ENCODE measurements around the gene PALM3. TPM values are rescaled to one million over a fixed set of nuclear protein-coding genes. Genes with fewer than 3 reads are reported as not detected.
"Not testable (repeated sequence)": the region's sequence is repeated elsewhere in the genome, so short reads cannot be mapped to it uniquely, and the experiment has no call there.

PALM3 gene
- total and polyA plus RNA-seq, 10 of the 15 experiments (the other 5 are each of a cell fraction or from before 2014, with no cell fraction given) = 0.07 TPM; not detected in 9

- H3K79me2 ChIP-seq (ENCODE audit: control insufficient read depth, insufficient read depth, low read length); H2AFZ ChIP-seq (ENCODE audit: control insufficient read depth, low read depth, low read length); H4K20me1 ChIP-seq (ENCODE audit: control insufficient read depth, insufficient read depth); H3K9ac ChIP-seq (ENCODE audit: control insufficient read depth, insufficient read depth, low read length); H3K27ac ChIP-seq (ENCODE audit: control insufficient read depth, insufficient read depth); H3K4me2 ChIP-seq (ENCODE audit: control insufficient read depth, insufficient read depth); in situ Hi-C loops (cut with MboI); DNase-seq (ENCODE audit: low read depth, low spot score); H3K27me3 ChIP-seq (replicated peaks in 1 of 2; ENCODE audit: control insufficient read depth in 2 of 2, insufficient read depth in 2 of 2, low read length in 1 of 2); H3K4me3 ChIP-seq; BruUV-seq (replicated peaks); H3K9me3 ChIP-seq (replicated peaks; ENCODE audit: control insufficient read depth, insufficient read depth, low read length): not testable (repeated sequence)
- H3K4me1 ChIP-seq (ENCODE audit: control insufficient read depth, insufficient read depth, low read length) = peaks cover 15% of the 10 kb centered on the region
- TF ChIP-seq ATF2 (IDR thresholded peaks at IDR 0.05; ENCODE audit: low read length) (0 out of 2 replicates have a peak, but pooled peaks have one; percentile 22), NBN (IDR thresholded peaks at IDR 0.05) (peak; percentile 31; the same call in 1 of the 2 replicates), ATF7 (IDR thresholded peaks at IDR 0.05; ENCODE audit: low read depth) (peak; percentile 69), FOXK2 (IDR thresholded peaks at IDR 0.05) (peak; percentile 64; the same call in 1 of the 2 replicates), IKZF1 (conservative IDR thresholded peaks at IDR 0.05) (peak; percentile 21; the same call in 1 of the 2 replicates), SMC3 (IDR thresholded peaks at IDR 0.05; ENCODE audit: borderline replicate concordance, low read length) (peak; percentile 48; the same call in 1 of the 2 replicates), RAD21 (IDR thresholded peaks at IDR 0.05; ENCODE audit: insufficient read depth, low read depth, low read length) (peak; percentile 58), BHLHE40 (IDR thresholded peaks at IDR 0.05; ENCODE audit: borderline replicate concordance in 1 of 2, low read depth in 2 of 2, low read length in 1 of 2) (peak in 1 of 2 experiments; percentile 72; a peak in 2 of 4 replicates), CTCF (IDR thresholded peaks at IDR 0.05 in 2 of 3, conservative IDR thresholded peaks at IDR 0.05 in 1 of 3; ENCODE audit: control insufficient read depth in 2 of 3, extremely low read depth in 1 of 3, insufficient read depth in 1 of 3, low read depth in 3 of 3, low read length in 3 of 3) (peak; percentile 48 to 55 (median 49); a peak in 5 of 6 replicates), YY1 (IDR thresholded peaks at IDR 0.05; ENCODE audit: low read depth, low read length) (0 out of 2 replicates have a peak, but pooled peaks have one; percentile 38), RUNX3 (IDR thresholded peaks at IDR 0.05; ENCODE audit: low read length) (0 out of 2 replicates have a peak, but pooled peaks have one; percentile 13)
- CTCF ChIA-PET = interaction anchor here (0.6 to 9.2 kb wide), 27 partner anchors 10 to 1943 kb away, joined by 3 to 81 read pairs (median 7); partner anchors contain the start of genes ASF1B, DCAF15, IL27RA and MISP3
- ATAC-seq = peak; percentile 83
- SMC1A ChIA-PET (ENCODE audit: uncharacterized antibody, unreplicated experiment) = interaction anchor here (0.7 to 1.9 kb wide), 11 partner anchors 10 to 162 kb away, joined by 3 to 7 read pairs (median 3); no protein-coding TSS in a partner anchor
- peak; percentile 88 for FAIRE-seq
- peaks cover 11 to 16% of the 10 kb centered on the region in 2 experiments for H3K36me3 ChIP-seq (ENCODE audit: control insufficient read depth in 2 of 2, insufficient read depth in 2 of 2, low read length in 1 of 2)
- intact Hi-C loops (cut with micrococcal nuclease; ENCODE audit: unreplicated experiment) = loop anchor here (1.0 kb wide), 1 partner anchor 163 kb away; no protein-coding TSS in a partner anchor
- WGBS (ENCODE audit: insufficient coverage, insufficient replicate concordance, low lambda C conversion rate, missing lambda C conversion rate) = 45% methylated on average over 19 of the region's 19 CpGs
- POLR2A ChIA-PET = interaction anchor here (0.6 to 1.0 kb wide), 3 partner anchors 41 to 162 kb away, joined by 3 to 6 read pairs (median 3); partner anchors contain the start of gene PODNL1
- RAD21 ChIA-PET (ENCODE audit: unreplicated experiment) = interaction anchor here (0.7 to 3.9 kb wide), 11 partner anchors 11 to 171 kb away, joined by 3 to 30 read pairs (median 4); partner anchors contain the start of genes DCAF15 and IL27RA
Observed at GRCh38 chr19:14042659-14043608, 18.9 kb downstream of the PALM3 start.

All from GM12878 (cell line).